ENCODE results near the gene SYT11. TPM values are rescaled to one million over a fixed set of nuclear protein-coding genes. Genes with fewer than 3 reads are reported as not detected.

The SYT11 gene
- total RNA-seq, 2 donors from 2014 or later, result 1.8 to 4.2 TPM

DNA sequence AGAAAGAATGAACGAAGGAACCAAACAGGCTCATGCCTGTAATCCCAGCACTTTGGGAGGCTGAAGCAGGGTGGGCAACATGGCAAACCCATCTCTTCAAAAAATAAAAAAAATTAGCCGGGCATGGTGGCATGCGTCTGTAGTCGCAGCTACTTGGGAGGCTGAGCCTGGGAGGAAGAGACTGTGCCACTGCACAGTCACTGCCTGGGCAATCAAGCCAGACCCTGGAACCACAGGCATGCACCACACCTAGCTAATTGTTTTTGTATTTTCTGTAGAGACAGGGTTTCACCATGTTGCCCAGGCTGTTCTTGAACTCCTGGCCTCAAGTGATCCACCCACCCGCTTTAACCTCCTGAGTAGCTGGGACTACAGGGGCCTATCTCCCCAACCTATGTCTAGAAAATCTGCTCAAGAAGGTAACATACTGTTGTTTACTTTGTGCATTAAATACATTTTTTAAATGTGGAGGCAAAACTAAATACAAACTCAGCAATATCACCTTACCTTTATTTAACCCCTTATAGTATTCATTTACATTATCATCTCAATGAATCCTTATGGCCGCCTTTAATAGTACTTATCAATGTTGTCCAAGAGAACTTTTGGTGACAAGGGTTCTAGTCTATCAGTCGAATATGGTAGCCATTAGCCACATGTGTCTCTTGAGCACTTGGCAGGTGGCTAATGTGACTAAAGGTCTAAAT lies 72.1 kb downstream of the SYT11 start:
- DNase-seq (peak; percentile 49 to 60), ATAC-seq (peak; percentile 54)
- intact Hi-C loops (cut with DNase I, micrococcal nuclease), result loop anchor here in 1 of 2 donors (10.0 kb wide), 1 partner anchor 53 kb away; no protein-coding TSS in a partner anchor

DNA sequence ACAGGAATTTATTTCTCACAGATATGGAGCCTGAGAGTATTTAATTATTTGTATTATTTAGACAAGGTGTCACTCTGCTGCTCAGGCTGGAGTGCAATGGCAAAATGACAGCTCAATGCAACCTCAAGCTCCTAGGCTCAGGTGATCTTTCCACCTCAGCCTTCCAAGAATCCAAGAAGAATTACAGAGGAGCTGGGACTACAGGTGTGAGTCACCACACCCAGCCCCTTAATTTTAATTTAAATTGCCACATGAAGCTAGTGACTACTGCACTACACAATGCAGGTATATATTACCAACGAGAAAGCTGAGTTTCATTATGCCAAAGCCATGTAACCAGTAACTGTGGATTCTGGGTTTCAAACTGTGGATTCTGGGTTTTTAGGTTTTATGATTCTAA lies 72.7 kb downstream of the SYT11 start:
- intact Hi-C loops (cut with DNase I, micrococcal nuclease), result loop anchor here in 1 of 2 donors (10.0 kb wide), 1 partner anchor 53 kb away; no protein-coding TSS in a partner anchor
- ATAC-seq (no peak), DNase-seq (no peak)

DNA sequence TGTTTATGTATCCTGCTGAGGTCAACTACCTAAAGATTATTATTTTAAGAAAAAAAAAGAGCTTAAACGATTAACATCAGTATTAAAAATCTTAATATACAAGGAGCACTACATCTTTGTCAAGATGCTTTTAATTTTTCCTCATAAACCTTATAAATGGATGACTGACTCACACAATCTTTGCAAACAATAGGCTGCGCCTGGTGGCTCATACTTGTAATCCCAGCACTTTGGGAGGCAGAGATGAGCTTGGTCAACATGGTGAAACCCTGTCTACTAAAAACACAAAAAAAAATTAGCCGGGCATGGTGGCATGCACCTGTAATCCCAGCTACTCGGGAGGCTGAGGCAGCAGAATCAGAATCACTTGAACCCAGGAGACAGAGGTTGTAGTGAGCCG lies 73.1 kb downstream of the SYT11 start:
- DNase-seq (no peak), ATAC-seq (no peak)
- intact Hi-C loops (cut with DNase I, micrococcal nuclease), result loop anchor here in 1 of 2 donors (10.0 kb wide), 1 partner anchor 52 kb away; no protein-coding TSS in a partner anchor

DNA sequence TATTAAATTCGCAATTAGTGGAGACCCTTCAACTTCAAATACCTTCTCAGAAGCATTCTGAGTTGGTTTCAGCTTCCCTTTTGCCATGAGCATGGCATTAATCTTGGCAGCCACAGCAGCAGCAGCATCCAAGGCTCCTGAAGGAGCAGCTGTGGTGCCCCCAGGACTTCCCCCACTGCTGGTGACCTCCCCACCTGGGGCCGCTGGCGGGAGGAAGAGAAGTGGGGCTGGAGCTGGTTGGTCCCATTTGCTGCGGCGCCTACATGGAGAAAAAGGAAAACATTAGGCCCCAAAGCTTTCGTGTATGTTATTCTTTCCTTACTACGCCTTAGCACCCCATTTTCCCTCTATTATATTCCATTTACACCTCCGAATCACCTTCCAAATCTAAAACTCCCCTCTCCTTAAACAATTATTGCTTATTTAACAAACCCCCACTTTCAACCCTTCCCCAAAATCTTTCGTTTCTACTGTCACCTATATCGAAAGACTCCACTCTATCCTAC lies 74.3 kb downstream of the SYT11 start:
- intact Hi-C loops (cut with DNase I, micrococcal nuclease), result loop anchor here in 1 of 2 donors (10.0 kb wide), 1 partner anchor 51 kb away; no protein-coding TSS in a partner anchor
- ATAC-seq, result peak; percentile 11
- peak in 1 of 2 donors; percentile 34 for DNase-seq

DNA sequence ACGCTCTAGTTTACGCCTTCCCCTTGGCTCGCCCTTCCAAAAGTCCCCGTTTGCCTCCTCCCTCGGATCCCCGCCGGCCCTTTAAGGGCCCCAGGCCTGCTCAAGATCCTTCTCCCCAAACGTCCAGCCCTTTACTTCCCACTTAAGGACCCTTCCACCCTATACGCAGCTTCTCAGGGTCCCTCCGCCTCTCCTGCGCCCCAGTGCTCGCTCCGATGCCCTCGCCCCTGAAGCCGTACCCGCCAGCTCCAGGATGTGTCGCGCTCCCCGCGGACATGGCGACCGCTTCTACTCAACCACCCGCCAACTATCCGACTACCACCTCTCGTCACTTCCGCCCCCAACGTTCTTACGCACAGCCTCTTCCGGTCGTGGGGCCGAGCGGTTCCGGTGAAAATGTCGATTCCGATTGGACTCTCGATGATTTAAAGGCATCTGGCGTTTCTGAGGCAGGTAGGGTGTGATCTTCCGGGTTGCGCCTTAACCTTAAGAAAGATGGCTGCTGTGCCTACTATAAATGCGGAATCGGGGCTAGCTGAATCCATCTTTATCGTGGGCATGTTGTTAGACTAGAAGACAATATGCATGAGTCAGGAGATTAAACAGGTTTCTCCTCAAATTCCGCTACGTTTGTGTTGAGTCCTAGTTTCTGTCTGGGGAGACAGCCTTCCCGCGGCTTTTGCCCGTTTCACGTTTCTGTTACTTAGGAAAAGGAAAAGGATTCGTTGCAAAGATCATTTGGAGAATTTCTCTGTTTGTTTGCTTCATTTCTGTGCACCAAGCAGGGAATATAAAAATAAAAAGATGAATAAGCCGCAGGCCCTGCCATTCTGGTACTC lies 74.9 kb downstream of the SYT11 start, which contains the start of gene KHDC4:
Gene KHDC4, minus strand, starts transcription at position 317 of the 839 bp plus-strand sequence. Its CDS starts 40 bp downstream, at position 277.
- ATAC-seq (peak; percentile 82), DNase-seq (peak; percentile 96 to 97)
- intact Hi-C loops (cut with DNase I, micrococcal nuclease), result loop anchor here in 1 of 2 donors (10.0 kb wide), 1 partner anchor 50 kb away; no protein-coding TSS in a partner anchor

Other genes with a start within 250 kb of the SYT11 start
- 10 to 100 TPM; 14.6 to 19.6 TPM for gene MSTO1, start 249.3 kb upstream of the SYT11 start, total RNA-seq
- gene YY1AP1, start 170.8 kb upstream of the SYT11 start, total RNA-seq, result 10 to 100 TPM; 52.4 to 61.7 TPM
- 10 to 100 TPM; 67.2 to 84.3 TPM for gene DAP3, start 170.5 kb upstream of the SYT11 start, total RNA-seq
- gene GON4L, start 2.4 kb upstream of the SYT11 start, total RNA-seq, result 10 to 100 TPM; 38.2 to 41.2 TPM
- 10 to 100 TPM; 21.5 to 26.3 TPM for gene RIT1, start 51.8 kb downstream of the SYT11 start, total RNA-seq
- gene KHDC4, start 74.8 kb downstream of the SYT11 start, total RNA-seq, result 10 to 100 TPM; 45.6 to 54.1 TPM
- 1 to 10 TPM; 5.2 to 5.6 TPM for gene RXFP4, start 82.1 kb downstream of the SYT11 start, total RNA-seq
- 100 to 1,000 TPM in 1 of 2 donors, 10 to 100 TPM in 1; 99.3 to 103 TPM for gene ARHGEF2, start 119.0 kb downstream of the SYT11 start, total RNA-seq
- gene SSR2, start 161.4 kb downstream of the SYT11 start, total RNA-seq, result 100 to 1,000 TPM; 180 TPM
- gene UBQLN4, start 194.2 kb downstream of the SYT11 start, total RNA-seq, result 10 to 100 TPM; 21.7 to 26.7 TPM
- 10 to 100 TPM; 70.6 to 72.7 TPM for gene LAMTOR2, start 195.2 kb downstream of the SYT11 start, total RNA-seq
- 100 to 1,000 TPM; 203 to 231 TPM for gene RAB25, start 201.6 kb downstream of the SYT11 start, total RNA-seq
- 1 to 10 TPM in 1 of 2 donors, under 1 TPM in 1; 0.78 to 1.1 TPM for gene MEX3A, start 222.9 kb downstream of the SYT11 start, total RNA-seq

Measured in left colon (tissue), 2 donors.